Measurements from ENCODE around the gene SLC22A23.

Gene SLC22A23

DNA sequence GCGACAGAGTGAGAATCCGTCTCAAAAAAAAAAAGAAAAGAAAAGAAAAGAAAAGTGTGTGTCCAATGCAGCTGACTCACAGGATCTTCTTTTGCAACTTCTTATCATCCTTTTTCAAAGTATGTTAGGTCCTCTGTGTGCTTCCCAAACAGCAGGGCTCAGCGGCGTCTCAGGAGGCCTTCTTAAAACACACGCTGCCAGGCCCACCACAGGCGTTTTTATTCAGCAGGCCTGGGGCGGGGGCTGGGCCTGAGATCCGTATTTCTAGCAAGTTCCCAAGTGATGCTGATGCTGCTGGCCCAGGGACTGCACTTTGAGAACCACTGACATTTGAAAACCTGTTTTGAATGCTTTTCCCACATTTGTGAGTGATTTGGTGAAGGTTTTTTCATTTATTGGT, 141.0 kb downstream of the SLC22A23 start:
- H3K4me1 ChIP-seq (ENCODE audit: control insufficient read depth in 1 of 2, insufficient read depth in 1 of 2, low read depth in 1 of 2, low read length in 1 of 2): no peaks in the 10 kb centered on the region
- no peak overlapping the region for H3K27ac ChIP-seq
- H3K4me3 ChIP-seq (ENCODE audit: low read depth in 1 of 2, low read length in 1 of 2): no peak overlapping the region
- H3K9me3 ChIP-seq: no peaks in the 10 kb centered on the region
- TF ChIP-seq, protein P1, sequence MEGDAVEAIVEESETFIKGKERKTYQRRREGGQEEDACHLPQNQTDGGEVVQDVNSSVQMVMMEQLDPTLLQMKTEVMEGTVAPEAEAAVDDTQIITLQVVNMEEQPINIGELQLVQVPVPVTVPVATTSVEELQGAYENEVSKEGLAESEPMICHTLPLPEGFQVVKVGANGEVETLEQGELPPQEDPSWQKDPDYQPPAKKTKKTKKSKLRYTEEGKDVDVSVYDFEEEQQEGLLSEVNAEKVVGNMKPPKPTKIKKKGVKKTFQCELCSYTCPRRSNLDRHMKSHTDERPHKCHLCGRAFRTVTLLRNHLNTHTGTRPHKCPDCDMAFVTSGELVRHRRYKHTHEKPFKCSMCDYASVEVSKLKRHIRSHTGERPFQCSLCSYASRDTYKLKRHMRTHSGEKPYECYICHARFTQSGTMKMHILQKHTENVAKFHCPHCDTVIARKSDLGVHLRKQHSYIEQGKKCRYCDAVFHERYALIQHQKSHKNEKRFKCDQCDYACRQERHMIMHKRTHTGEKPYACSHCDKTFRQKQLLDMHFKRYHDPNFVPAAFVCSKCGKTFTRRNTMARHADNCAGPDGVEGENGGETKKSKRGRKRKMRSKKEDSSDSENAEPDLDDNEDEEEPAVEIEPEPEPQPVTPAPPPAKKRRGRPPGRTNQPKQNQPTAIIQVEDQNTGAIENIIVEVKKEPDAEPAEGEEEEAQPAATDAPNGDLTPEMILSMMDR (IDR thresholded peaks at IDR 0.05): no peak
- no peaks in the 10 kb centered on the region for H3K36me3 ChIP-seq
- peaks cover 11% of the 10 kb centered on the region for H3K27me3 ChIP-seq

DNA sequence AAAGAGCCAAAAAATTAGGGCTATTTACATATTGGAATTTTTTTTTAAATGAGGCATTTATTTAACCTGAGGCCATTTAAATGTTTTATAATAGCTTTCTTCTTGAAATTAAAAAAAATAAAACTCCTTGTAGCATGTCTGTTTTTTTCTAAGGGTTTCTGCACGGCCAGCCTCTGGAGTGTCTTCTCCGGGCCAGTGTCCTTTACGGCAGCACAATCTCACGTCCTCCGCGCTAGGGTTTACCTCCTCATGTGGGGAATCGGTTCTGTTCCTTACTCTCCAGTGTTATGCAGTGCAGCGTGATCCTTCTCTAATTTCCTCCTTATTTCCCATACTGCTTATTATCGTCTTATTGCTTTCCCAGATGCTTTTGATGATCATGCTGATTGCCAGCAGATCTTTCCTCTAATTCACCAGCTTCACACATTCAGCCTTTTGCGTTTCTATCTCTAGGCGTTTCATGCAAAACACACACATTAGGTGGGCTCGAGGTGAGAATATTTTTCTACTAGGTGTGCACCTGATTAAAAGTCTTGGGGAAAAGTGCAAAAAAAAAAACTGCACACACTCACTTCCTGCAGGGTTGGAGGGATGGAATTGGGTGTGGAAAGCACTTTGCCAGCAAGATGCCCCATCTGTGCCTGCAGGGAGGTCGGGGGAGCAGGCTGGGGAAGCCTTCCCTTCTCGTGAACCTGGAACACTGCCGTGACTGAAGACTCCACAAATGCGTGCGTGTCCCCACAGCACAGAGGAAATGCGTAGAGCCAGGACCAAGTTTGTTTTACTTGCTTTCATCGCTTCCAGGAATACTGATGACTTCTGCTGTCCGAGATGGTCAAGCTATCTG, 142.0 kb downstream of the SLC22A23 start:
- H3K4me3 ChIP-seq (ENCODE audit: low read depth in 1 of 2, low read length in 1 of 2): no peak overlapping the region
- no peaks in the 10 kb centered on the region for H3K4me1 ChIP-seq (ENCODE audit: control insufficient read depth in 1 of 2, insufficient read depth in 1 of 2, low read depth in 1 of 2, low read length in 1 of 2)
- no peak overlapping the region for H3K27ac ChIP-seq
- no peaks in the 10 kb centered on the region for H3K36me3 ChIP-seq
- H3K27me3 ChIP-seq: peaks cover 13% of the 10 kb centered on the region
- TF ChIP-seq, protein P1 (IDR thresholded peaks at IDR 0.05): no peak
- no peaks in the 10 kb centered on the region for H3K9me3 ChIP-seq

DNA sequence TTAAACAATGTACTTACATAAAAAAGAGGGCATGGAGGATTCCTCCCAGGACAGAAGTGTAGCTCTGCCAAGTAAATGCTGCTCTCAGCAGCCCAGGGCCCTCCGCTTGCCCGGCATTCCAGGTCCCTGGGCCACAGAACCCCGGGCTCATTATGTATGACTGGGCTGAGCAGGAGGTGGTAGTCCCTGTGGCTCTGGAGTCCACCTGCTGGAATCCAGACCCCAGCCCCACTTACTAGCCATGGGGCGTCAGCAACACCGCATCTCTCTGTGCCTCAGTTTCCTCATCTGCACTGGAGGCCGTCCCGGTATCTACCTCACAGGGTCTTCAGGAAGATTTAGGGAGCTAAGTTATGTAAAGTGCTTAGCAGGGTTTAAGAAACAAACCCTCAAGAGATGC, 142.7 kb downstream of the SLC22A23 start:
- TF ChIP-seq, protein P1 (IDR thresholded peaks at IDR 0.05): no peak
- Histone ChIP-seq H3K36me3 (no peaks in the 10 kb centered on the region), H3K27me3 (peaks cover 17% of the 10 kb centered on the region), H3K9me3 (no peaks in the 10 kb centered on the region), H3K27ac (no peak overlapping the region), H3K4me3 (ENCODE audit: low read depth in 1 of 2, low read length in 1 of 2) (no peak overlapping the region), H3K4me1 (ENCODE audit: control insufficient read depth in 1 of 2, insufficient read depth in 1 of 2, low read depth in 1 of 2, low read length in 1 of 2) (no peaks in the 10 kb centered on the region)

DNA sequence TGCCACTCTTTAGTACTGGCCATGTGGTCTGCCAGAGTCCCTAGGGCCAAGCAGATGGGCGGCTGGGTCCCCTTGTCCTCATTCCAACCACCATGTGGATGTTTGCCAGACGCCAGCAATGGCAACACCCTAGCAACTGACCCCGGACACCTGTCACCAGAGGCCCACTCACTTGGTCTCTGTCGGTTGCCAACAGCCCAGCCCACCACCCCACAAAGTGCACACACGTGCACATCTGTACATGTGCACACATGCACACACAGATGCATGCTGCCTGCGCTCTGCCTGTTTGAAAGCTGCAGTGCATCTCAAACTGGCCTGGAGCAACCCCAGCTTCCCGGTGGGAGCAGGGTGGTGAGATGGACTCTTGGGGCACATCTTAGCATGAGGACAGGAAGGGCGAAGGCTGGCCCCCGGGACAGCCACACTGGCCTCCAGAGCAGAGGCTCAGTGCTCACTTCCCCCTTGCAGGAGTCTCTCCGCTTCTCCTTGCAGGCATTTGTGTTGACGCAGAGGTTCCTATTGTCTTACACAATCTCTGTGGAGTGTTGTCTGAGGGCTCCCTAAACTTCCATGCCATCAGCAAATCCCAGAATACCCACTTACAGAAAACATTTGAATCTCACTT, 144.1 kb downstream of the SLC22A23 start:
- H3K27ac ChIP-seq: no peak overlapping the region
- TF ChIP-seq, protein P1 (IDR thresholded peaks at IDR 0.05): no peak
- H3K4me3 ChIP-seq (ENCODE audit: low read depth in 1 of 2, low read length in 1 of 2): no peak overlapping the region
- peaks cover 17% of the 10 kb centered on the region for H3K27me3 ChIP-seq
- H3K9me3 ChIP-seq: no peaks in the 10 kb centered on the region
- no peaks in the 10 kb centered on the region for H3K36me3 ChIP-seq
- H3K4me1 ChIP-seq (ENCODE audit: control insufficient read depth in 1 of 2, insufficient read depth in 1 of 2, low read depth in 1 of 2, low read length in 1 of 2): no peaks in the 10 kb centered on the region

DNA sequence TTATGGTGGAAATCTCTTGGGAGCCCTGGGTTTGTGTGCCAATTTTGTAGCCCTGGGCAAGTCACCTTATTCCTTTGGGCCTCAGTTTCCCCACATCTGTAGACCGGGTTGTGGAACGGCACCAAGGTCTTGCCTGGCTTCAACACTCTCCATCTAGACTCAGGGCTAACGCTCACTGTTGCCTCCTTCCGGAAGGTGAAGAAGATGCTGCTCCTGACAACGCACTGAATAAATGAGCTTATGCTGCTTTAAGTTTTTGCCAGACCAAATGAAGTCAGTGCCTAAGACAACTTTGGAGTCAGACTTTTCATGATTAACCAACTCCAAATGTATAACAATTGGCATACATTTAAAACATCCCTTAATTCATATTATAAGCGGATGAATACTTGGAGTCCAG, 145.0 kb downstream of the SLC22A23 start:
- TF ChIP-seq, protein P1 (IDR thresholded peaks at IDR 0.05): no peak
- Histone ChIP-seq H3K27ac (no peak overlapping the region), H3K36me3 (no peaks in the 10 kb centered on the region), H3K4me1 (ENCODE audit: control insufficient read depth in 1 of 2, insufficient read depth in 1 of 2, low read depth in 1 of 2, low read length in 1 of 2) (no peaks in the 10 kb centered on the region), H3K27me3 (peaks cover 17% of the 10 kb centered on the region), H3K9me3 (no peaks in the 10 kb centered on the region), H3K4me3 (ENCODE audit: low read depth in 1 of 2, low read length in 1 of 2) (no peak overlapping the region)

Data from neutrophil (primary cell).